Astrocyte of the hippocampus (primary cell): Measurements from ENCODE around the gene SSBP3.

ENCODE experiments used
- DNase-seq: peaks from one replicate; pipeline ENCODE4 v3.0.0; 2011; ENCODE audit warnings: low read depth, low spot score

The SSBP3 gene

DNA sequence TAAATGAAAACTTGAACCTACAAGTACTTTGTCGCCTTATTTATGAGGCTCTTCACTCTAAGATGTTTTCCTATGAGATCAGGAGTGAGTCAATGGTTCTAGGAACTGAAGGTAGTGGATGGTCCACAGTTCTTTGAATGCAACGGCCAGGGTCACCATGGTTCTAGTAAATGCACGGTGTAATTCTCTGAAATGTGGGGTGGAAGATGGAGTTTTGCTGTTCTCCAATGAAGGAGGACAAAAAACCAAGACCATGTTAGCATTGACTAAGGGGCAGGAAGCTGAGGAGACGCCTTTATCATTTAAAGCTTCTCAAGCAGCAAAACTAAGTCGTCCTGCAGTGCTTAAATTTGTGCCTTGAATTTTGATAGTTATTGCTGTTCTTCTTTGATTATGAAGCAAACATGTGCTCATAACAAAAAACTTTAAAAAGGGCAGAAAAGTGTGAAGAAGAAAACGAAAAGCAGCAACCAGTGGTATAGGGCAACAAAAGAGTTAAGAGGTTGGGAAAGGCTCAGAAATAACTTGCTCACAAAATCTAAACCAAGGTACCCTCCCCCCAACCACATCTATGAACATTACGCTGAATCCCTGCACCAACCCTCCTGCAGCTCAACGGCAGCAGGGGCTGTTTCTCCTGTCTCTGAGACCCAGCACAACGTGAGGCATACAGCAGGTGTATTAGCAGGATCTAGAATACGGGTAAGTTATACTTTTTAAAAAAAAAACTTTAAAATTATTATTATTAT is 121.2 kb downstream of the SSBP3 start:
- no peak for DNase-seq

DNA sequence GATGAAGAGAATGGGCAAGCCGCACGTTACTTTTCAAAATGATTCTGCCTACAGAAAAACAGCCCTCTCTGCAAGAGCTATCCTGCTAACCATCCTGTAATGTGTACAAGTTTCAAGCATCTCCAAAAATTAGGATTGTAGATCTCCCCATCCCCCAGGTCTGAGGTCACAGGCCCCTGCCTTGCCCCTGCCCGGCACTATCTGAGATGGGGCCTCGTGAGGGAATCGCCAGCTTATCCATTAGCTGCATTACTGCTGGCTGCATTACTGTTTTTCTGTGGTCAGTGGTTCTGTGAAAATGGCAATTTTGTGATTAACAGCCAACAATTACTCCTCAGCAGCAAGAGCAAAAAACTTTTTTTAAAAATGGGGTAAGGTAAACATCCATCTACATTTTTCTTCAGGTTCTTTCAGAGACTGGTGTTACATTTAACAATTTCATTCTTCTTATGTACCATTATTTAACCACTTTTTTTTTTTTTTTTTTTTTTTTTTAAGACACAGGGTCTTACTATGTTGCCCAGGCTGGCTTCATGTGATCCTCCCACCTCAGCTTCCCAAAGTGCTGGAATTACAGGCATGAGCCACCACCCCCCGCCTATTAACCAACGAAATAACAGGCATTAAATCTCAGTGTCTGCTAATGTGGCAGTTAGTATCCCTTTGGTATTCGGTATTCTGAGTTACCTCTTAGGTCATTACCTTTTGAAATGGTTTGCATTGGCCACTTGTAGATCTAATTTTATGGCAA is 122.4 kb downstream of the SSBP3 start:
- DNase-seq: no peak

DNA sequence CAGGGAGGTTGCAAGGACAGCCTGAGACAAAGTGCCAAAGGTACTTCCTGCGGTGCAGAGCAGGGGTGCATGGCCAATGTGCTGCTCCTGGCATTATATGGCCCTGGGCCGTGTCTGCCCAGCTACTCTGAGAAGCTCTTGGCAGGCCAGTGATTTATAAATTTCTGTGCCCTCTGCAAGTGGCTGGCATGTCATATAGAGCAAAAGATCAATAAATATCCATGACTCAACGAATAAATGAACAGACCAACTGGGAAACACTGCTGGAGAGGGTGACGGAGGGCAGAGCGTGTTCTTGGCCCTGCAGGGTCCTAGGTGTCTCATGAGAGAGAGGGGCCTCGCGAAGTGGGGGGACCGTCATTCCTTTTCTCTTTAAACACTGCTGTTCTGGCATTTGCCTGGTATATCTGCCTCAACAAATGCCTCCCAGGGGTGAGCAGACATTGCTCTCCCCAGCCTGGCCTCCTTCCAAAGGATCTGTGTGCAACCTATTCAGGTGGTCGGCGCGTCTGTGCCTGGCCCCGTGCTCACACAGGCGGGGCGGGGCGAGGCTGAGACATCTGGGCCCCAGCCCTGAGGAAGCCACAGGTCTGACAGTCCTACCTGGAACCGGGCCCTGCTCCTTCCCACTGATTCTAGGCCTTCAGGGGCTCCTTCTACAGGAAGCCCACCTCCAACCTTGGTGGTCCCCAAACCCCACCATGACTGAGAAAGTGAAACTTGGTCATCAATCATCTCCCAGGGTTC is 123.9 kb downstream of the SSBP3 start:
- no peak for DNase-seq

DNA sequence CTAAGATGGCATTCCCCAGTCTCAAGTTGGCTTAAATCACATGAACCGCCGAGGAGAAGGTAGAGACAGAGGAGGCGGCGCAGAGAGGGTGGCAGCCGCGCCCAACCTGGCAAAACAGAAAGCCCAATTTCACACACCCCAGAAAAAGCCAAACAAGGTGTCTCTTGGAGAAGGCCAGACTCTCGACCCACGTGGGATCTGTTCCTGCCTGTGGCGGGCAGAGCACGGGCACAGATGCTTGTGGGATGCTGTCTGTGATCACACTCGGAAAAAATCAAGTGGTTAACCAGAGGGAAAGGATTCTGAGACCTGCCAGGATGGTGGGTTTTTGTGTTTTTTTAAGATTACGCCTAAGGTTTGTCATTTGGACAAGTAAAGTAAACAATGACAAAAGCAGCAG is 125.5 kb downstream of the SSBP3 start:
- peak; percentile 95 for DNase-seq

DNA sequence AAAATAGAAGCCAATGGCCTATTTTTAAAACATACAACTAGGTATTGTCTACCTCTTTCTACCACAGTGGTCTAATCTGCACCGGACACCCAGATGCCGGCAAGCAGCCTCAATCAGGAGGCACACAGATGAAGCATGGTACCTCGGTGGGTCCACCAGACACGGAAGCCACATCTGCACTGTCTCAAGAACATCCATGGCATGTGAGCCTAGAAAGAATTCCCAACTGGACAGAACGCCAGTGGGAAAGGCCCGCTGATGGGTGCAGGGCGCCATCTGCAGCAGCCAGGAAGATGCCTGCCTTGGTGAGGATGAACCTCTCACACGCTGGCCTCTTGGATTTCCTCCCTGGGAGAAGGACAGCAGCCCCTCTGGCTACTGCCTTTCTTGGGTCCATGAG is 126.7 kb downstream of the SSBP3 start:
- no peak for DNase-seq

DNA sequence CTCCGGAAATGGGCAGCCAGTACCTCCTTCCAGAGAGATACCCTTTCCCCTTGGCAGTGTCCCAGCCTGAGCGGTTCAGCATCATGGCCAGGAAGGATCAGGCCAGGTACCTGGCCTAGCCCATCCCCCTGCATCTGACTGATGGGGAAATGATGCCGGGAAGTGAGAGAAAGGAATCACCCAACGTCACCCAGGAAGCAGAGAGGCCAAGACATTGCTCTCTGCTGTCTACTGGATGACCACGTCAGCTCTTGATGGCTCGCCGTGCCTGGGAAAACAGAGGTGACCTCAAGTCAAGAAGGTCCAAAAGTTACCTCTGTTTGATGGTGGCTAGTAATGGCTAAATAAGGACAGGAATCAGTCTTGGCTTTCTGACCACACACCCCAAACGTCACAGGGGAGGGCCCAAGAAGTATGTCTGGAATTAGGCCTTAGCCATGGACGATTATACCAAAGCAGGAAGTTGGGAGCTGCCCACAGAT is 127.2 kb downstream of the SSBP3 start:
- DNase-seq: peak; percentile 90

DNA sequence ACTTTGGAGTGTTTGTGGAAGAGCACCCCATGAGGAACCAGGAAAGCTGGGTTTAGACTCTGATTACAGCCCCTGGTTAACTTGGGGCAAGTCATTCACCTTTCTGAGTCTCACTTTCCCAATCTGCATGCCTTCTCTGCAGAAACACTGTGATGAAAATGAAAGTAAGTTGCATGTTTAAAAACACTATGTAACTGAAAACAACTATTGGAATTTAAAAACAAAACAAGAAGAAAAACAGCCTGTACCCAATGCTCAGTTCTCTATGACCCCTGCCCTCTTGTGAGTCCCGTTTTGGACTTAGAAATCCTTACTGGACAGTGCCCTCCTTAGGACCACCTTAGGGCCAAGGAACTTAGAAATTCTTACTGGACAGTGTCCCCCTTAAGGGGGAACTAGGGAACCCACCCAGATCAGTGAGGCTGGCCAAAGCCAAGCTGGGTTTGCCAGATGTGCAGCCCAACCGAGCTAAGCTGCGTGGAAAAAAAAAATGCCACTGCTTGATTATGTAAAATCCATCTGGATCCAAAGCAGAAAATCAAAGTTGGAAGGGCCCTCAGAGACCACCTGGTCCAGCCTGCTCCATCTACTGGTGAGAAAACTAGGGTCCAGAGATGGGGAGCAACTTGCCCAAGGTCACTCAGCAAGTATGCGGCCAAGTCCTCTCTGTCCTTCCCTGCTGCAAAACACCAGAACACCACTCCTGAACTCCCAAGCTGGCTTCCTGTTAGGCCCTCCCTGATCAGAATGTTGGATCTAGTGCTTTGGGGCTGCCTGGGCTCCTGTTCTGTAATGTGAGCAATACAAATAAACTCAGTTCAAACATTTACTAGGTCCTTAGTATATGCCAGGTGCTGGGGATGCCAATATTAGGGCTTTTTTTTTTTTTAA is 128.5 kb downstream of the SSBP3 start:
- DNase-seq: no peak

DNA sequence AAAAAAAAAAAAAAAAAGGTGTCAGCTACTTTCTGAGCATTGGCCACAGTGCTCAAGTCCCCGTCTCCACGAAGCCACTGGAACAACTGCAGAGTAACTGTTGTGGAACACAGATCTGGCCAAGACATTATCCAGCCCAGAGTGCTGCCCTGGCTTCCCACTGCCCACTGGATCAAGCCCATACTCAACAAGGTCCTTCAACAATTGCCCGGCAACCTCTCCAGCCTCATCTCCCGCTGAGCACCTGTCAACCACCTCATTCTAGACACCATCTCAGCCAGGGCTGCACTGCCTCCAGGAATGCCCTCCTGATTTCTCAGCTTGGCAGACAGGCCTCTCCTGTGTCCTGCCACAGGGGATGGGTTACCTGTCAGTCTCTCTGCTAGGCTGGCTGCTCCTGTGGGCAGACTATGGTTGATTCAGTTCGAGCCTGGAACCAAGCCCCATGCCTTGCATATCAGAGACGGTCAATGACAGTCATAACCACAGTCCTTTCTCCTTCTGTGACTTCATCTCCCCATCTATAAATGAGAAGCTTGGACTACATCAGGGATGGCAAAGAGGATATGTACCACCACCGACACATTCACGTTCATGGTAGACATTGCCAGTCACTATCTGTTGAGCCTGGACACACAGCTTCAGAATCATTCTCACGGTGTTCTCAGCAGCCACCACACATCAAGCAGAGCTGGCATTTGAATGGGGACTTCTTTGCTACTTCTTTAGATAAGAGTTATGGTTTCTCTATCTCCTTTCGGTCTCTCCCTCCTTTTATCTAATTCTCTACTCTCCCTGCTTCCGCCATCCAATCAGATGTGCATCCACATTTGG is 129.4 kb downstream of the SSBP3 start:
- no peak for DNase-seq

DNA sequence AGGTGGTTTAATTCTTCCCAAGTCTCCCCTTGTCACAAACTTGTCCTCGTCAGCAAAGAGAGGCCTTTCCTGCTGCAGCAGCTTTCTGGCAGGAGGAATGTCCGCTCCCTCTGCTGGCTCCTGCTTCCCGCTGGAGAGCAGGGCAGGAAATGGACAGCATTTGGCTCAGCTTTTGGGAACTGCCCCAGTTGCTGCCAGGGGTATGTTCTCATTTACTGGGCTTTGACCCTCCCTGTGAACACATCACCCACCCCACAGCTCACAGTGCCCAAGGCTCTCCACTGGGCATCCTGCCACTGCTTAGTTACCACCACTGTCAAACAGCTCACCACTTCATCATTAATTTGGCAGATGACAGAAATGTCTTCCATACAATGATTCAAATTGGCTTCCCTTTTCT is 130.8 kb downstream of the SSBP3 start:
- DNase-seq: peak; percentile 72

DNA sequence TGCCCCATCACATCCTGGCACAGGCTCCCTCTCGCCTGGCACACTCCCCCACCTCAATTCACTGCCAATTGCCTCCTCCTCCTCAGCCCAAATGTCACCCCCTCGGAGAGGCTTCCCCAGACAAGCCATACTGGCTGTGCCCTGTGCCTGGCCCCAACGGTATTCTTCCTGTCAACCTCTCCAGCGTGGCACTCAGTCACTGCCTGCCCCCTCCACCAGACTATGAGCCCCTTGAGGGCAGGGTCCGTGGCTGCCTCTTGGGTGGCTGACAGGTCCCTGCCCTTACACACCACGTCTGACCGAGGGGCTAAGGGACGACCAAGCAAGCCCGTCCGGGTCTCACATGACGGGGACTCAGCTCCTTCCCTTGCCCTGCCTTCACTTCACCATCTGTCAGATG is 131.3 kb downstream of the SSBP3 start:
- no peak for DNase-seq

DNA sequence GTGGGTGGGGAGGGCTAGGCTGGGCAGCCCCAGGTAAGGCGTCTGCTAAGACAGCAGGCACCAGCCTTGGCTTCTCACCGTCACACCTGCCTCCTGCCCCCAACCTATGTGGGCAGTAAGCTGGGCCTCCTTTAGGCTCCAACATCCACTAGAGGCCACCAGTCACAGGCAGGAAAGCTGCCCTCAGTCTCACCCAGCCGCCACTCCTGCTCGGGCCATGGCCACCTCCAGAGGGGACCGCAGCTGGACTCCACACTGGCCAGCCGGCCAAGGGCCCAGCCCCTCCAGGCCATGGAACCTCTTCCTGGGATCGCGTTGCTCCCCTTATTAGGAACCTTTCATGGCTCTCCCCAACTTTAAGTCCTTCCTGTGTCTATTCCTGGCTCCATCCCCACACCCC is 131.7 kb downstream of the SSBP3 start:
- DNase-seq: no peak

DNA sequence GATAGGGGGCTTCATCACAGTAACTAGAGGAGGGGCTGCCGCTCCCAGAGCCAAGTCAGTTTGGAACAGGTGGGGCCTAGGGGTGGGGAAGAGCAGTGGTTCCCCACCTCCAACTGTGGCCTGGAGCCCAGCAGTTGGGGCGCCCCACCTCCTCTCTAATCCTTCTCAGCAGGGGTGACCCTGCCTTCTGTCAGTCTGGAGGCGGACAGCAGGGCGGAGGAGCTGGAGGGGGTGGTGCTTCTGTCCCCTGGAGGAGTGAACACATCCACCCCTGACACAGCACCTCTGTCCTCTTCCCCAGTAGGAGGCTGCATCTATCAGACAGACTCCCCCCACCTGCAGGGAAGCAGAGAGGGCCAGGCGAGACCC is 132.4 kb downstream of the SSBP3 start:
- no peak for DNase-seq

DNA sequence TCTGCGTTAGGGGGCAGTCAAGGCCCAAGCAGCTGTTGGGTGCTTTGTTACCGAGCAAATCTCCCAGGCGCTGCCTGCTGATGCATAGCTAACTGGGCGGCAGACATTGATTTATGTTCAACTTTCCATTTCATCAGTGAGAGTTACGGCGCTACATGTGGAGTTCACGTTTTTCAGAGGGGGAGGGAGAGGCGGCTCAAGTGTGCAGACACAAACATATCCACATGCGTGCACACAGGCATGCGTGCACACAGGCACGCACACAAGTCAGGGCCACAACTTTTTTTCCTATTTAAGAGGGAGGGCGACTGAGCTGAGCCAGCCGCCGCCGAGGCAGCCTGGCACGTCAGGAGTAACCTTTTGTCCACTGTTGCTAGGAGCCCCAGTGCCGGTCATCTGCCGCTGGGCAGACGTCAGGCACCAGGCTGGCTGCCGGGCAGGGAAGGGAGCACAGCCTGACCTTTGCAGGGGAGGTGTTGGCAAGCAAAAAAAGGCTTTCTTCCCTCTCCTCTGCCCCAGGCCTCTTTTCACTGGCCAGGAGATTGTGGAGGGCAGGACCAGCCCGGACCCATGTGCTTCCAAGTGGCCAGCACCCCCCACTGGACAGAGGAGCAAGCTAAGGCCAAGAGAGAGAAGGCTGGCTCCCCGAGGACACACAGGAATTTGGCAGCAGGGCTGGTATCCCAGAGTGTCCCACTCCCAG is 133.0 kb downstream of the SSBP3 start:
- DNase-seq: peak; percentile 94

DNA sequence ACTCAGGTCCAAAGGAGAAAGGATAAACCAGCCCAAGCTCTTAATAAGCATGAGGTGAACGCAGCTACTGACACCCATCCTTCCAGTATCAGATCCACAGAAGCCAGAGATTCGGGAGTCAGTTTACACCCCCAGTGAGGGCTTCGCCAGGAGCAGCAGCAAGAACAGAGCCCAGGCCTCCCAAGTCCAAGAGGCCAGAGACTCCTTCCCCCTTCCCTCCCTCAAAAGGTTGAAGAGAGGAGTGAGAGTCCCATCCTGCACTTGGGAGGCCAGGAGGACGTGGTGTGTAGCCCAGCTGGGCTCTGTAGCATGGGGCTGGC is 133.5 kb downstream of the SSBP3 start:
- no peak for DNase-seq

DNA sequence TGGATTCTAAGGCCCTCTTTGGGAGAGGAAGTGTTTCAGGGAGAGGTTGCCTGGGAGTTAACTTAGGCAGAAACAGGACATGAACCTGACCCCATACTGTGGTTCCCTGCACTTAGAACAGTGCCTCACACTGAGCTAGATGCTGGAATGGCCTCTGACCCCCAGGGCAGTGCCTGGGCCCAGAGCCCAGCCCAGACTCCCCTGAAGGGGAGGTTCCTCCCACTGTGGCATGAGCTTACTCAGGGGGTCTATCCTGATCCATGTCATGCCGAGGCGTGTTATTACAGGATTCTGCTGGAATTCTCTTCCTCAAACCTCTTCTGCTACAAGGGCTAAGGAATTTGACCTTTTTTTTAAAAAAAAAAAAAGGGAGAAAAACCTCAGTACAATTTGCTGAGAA is 134.1 kb downstream of the SSBP3 start:
- DNase-seq: no peak

DNA sequence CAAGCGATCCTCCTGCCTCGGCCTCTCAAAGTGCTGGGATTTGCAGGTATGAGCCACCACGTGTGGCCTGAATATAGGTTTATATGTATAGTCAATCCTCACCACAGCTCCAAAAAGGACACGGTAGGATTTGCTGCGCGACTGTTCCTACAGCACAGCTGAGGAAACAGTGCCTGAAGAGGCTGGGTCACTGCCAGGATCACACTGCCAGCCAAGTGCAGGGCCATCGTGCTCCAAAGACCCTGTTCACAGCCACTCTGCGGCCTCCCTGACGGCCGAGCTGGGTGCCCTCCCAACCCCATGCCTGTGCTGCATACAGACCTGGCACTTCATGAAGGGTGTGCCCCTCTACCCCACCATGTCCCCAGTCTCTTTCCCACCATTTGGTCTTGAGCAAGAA is 134.9 kb downstream of the SSBP3 start:
- no peak for DNase-seq

DNA sequence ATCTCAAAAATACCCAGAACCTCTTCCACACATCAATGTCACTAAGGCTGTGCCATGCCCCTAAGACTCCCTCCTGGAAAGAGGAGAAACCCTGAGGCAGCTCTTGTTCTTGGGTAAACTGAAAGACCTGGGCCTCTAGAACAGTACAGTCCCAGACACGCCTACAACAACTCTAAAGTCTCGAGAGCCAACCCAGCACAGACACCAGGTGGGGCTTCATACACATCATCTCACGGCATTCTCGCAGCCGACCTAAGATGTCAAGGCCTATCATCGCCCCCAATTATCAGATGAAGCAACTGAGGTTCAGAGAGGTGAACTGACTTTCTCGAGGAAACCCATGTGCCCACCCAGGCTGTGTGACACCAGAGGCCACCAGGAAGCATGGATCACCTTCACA is 135.7 kb downstream of the SSBP3 start:
- no peak for DNase-seq

DNA sequence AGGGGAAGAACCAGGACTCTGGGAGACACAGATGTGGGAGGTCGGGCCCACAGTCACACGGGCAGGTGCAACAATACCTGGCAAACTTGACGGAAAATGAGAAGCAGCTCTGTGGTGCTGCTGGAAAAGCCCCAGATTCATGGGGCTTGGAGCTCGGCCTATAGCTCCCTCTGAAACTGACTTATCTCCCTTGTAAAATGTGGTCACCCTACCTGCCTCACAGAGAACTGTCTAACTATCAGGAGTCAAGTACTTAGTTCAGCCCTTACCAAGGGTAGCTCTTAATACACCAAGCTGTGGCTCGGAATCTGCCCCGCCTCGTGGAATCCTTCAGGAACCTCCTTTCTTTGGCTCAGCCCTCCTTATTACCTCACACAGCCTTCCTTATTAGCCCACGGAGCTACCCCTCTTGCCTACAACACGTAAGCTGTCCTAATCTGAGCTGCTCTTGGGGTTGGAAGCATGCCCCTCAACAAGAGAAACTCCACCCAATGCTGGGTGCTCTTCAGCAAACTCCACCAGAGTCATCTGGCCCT is 137.4 kb downstream of the SSBP3 start:
- no peak for DNase-seq

DNA sequence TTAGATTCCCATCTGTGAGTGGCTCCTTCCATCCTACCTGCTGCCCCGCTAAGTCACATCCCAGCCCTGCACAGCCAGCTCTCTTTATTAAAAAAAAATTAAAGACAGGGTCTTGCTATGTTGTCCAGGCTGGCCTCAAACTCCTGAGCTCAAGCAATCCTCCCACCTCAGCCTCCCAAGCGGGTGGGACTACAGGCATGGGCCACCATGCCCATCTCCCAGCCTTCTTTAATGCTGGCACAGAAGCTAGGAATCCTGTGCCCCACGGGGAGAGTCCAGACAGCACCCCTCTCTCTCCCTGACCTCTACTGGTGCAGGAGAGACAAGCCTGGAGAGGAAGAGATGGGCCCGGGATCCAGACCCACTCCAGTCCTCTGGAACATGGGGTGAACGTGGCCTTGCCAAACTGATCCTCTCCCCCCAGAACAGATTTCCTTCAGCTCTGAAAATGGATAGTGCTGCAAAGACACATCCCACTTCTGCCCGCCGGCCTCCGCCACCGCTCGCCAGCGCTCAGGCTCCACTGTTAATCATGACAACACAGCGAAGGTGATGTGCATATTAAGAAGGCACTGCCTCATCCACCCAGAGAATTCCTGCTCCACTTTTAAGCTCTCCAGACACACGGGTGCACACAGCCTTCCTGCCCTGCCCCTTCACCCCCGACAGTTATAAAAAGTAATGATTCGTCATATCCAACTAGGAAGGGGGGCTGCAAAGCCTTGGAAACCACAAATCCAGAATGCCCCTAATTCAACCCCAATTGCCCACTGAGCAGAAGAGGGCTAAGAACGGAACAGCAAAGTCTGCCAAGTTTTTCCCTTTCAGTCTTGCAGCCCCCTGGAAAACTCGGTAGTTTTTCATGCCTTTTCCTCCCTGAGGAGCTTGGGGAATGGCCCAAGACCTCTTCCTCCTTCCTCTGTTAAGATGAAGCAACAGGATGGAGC is 138.1 kb downstream of the SSBP3 start:
- peak; percentile 45 for DNase-seq
